ENCODE measurements around the gene SMG1.

SMG1 gene

DNA sequence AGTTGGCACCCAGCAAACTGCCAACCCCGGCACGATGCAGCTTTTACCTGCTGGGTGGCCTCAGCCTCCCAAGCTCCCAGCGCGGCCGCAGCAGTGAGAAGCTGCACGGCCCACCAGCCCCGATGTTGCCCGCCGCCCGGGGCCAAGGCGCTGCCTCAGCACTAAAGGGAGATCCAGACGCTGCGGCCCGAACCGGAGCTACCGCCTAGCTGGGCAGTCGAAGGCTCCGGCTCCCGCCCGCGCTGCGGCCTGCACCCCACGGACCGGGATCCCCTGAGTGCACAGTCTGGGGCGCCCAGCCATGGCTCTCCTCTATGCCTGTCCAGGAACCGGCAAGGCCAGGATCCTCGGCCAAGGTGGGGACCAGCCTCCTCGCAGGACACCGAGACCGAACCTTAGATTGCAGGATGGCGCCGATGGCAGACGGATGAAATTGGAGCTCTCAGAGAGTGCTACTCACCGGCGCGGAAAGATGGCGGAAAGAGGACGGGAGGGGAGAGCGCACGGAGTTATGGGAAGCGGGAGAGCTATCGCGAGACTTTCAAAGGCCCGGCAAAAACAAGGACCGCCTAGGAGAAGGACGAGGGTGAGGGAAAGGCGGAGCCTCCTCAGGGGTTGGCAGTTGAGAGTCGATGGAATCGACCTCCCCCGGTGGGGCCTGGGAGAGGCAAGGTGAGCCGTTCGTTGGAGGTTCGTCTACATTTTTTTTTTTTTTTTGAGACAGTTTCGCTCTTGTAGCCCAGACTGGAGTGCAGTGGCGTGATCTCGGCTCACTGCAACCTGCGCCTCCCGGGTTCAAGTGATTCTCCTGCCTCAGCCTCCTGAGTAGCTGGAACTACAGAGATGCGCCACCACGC, 136.1 kb downstream of the SMG1 start, which contains the start of gene RPS15A:
TSS of gene RPS15A (minus strand) at position 485 of the 857 bp plus-strand sequence. CDS start 1,221 bp downstream, outside the sequence.
- peak; percentile 95 for DNase-seq
- H3K9me3 ChIP-seq, result no peaks in the 10 kb centered on the region
- TF ChIP-seq, protein P1, sequence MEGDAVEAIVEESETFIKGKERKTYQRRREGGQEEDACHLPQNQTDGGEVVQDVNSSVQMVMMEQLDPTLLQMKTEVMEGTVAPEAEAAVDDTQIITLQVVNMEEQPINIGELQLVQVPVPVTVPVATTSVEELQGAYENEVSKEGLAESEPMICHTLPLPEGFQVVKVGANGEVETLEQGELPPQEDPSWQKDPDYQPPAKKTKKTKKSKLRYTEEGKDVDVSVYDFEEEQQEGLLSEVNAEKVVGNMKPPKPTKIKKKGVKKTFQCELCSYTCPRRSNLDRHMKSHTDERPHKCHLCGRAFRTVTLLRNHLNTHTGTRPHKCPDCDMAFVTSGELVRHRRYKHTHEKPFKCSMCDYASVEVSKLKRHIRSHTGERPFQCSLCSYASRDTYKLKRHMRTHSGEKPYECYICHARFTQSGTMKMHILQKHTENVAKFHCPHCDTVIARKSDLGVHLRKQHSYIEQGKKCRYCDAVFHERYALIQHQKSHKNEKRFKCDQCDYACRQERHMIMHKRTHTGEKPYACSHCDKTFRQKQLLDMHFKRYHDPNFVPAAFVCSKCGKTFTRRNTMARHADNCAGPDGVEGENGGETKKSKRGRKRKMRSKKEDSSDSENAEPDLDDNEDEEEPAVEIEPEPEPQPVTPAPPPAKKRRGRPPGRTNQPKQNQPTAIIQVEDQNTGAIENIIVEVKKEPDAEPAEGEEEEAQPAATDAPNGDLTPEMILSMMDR (IDR thresholded peaks at IDR 0.05; ENCODE audit: low read depth, low read length), result no peak
- no peaks in the 10 kb centered on the region for H3K27me3 ChIP-seq
- peaks cover 82% of the 10 kb centered on the region for H3K36me3 ChIP-seq
- peak within 1 kb of the TSS; percentile 89 for H3K4me3 ChIP-seq (ENCODE audit: low read depth, low read length)
- peaks cover 8% of the 10 kb centered on the region; the same call in 1 of the 2 replicates for H3K4me1 ChIP-seq

DNA sequence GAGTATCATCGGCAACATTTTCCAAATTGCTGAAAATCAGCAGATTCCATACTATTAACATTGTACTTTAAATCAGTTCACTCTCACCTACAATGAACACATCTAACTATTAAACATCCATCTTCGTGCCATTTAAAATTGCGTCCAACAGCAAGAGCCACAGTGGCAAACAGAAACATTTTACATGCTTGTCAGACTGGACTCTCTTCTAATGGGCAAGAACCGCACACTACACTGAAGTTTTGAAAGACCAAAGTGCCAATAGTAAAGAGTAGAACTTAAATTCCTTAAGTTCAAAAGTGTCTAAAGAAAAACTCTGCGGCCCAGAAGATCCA, 136.7 kb downstream of the SMG1 start:
- no peak for DNase-seq
- H3K36me3 ChIP-seq, result peaks cover 82% of the 10 kb centered on the region
- H3K4me3 ChIP-seq (ENCODE audit: low read depth, low read length), result peak overlapping the region; percentile 89
- H3K27me3 ChIP-seq, result no peaks in the 10 kb centered on the region
- TF ChIP-seq, protein P1 (IDR thresholded peaks at IDR 0.05; ENCODE audit: low read depth, low read length), result no peak
- H3K4me1 ChIP-seq, result peaks cover 8% of the 10 kb centered on the region; the same call in 1 of the 2 replicates
- no peaks in the 10 kb centered on the region for H3K9me3 ChIP-seq

DNA sequence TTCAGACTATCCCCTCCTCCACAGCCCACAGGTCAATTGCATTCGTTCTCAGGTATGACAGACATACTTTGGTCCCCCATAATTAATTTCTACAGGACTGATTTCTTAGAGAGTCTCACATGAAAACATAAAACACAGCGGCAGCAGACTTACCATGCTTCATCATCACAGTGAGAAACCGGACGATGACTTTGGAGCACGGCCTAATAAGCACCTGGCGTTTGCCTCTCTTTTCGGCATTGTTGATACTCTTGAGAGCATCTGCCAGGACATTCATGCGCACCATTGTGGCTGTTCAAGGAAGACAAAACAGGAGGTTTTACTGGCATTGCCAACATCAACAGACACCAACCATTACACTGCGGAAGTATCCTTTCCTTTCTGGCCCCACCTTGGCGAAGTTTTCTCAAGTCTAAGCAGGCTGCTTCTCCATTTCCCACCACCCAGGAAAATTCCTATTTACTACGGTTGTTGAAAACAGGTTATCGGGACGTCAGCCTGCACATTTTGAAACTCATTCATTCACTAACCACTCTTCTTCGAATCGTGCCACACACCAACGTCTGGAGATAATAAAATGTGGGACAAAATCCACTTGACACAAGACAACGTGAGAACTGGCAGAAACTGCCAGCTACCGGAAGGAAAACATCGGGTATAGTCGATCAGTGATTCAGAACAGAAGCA, 137.2 kb downstream of the SMG1 start:
- no peak for DNase-seq
- peaks cover 82% of the 10 kb centered on the region for H3K36me3 ChIP-seq
- no peaks in the 10 kb centered on the region for H3K9me3 ChIP-seq
- H3K4me3 ChIP-seq (ENCODE audit: low read depth, low read length), result peak overlapping the region; percentile 89
- TF ChIP-seq, protein P1 (IDR thresholded peaks at IDR 0.05; ENCODE audit: low read depth, low read length), result no peak
- peaks cover 8% of the 10 kb centered on the region; the same call in 1 of the 2 replicates for H3K4me1 ChIP-seq
- no peaks in the 10 kb centered on the region for H3K27me3 ChIP-seq

DNA sequence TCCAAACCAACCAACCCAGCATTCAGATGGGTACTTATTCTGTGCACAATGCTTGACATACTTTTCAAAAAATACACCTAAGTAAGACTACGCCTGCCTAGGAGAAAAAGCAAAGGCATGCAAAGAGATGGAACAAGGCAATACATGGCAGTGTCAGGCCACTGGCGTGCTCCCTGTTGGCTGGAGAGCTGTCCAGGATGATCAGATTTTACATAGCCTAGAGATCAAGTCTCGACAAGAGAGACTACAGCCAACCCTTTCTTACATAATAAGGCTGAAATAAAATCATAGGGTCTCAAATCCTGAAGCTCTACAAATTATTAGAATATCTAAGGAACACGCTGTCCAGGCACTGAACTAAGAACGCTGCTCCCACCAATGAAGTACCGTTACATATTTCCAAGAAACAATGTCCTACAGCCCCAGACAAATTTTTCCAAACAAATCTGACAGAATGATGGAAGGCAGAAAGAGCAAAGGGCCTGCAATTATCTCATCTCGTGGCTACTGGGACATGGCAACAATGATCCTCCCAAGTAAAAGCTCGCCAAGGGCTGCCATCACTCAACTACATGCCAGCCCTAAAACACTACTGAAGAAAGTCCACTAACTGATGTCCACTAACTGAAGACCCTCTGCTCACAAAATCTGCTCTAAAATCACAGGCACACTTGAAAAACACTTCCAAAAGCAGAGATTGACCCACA, 141.1 kb downstream of the SMG1 start:
- Histone ChIP-seq H3K4me3 (ENCODE audit: low read depth, low read length) (no peak overlapping the region; the same call in 1 of the 2 replicates), H3K9me3 (no peaks in the 10 kb centered on the region), H3K4me1 (peaks cover 8% of the 10 kb centered on the region; the same call in 1 of the 2 replicates), H3K27me3 (no peaks in the 10 kb centered on the region), H3K36me3 (peaks cover 76% of the 10 kb centered on the region)
- TF ChIP-seq, protein P1 (IDR thresholded peaks at IDR 0.05; ENCODE audit: low read depth, low read length), result no peak
- no peak for DNase-seq

DNA sequence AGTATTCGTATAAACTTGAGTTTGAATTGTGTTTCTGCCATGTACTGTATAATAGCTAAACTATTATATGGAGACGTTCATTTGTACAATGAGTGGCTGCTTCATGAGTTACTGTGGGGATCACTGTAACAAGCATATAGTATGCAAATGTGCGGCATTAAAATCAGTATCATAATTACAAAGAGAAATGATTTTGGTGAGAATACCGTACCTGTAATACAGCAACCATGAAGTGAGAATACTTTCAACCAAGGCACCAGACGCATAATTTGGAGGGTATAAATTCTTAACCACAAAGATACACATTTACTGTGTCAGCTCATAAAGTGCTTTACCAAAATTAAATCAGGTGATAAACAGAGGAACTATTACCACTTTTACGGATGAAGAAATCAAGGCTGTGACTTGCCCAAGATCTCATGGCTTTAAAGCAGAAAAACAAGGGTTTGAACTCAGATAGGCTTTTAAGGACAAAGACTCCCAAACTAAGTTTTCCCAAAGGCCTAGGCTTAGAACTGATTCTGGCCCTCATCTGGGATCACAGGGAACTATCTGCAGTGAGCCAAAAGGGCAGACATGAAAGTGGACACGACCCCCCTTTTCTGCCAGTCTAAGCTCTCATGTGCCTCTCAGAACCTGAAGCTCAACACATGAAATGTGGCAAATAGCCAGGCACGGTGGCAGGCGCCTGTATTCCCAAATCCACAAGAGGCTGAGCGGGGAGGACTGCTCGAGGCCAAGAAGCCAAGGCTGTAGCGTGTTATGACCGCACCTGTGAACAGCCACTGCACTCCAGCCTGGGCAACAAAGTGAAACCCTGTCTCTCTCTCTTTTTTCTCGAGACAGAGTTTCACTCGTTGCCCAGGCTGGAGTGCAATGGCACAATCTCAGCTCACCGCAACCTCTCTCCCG, 142.5 kb downstream of the SMG1 start:
- peaks cover 8% of the 10 kb centered on the region; the same call in 1 of the 2 replicates for H3K4me1 ChIP-seq

More for the DNA sequence above, 142.5 kb downstream of the SMG1 start:
- Histone ChIP-seq H3K27me3 (no peaks in the 10 kb centered on the region), H3K36me3 (peaks cover 65% of the 10 kb centered on the region), H3K9me3 (no peaks in the 10 kb centered on the region), H3K4me3 (ENCODE audit: low read depth, low read length) (no peak overlapping the region)
- no peak for DNase-seq
- TF ChIP-seq, protein P1 (IDR thresholded peaks at IDR 0.05; ENCODE audit: low read depth, low read length), result no peak

All from BE2C (cell line).